Umbilical cord (tissue), 2 donors: ENCODE results near the gene EEIG2. TPM values are rescaled to one million over a fixed set of nuclear protein-coding genes. Genes with fewer than 3 reads are reported as not detected.
A peak's percentile ranks its signal among the peaks of the same experiment; 100 is the strongest.

Experiments
- DNase-seq: peaks from one replicate; pipeline ENCODE4 v3.0.0-alpha.2; 2015; ENCODE audit warnings: low spot score
- total RNA-seq: library from RNA; depleted of rRNA; stranded (reverse); fragments of >200 nt; gene quantifications from one replicate; pipeline ENCODE4 v1.2.3, GENCODE V29; 2014; ENCODE audit warnings: low replicate concordance; ENCODE audit not compliant: insufficient read depth

EEIG2 gene
- total RNA-seq, 1 donor from 2014 or later: 29.9 TPM

- DNase-seq: no peak
Measured at GRCh38 chr1:108583757-108584427, 24.0 kb downstream of the EEIG2 start.

GRCh38 chr1:108584428-108584856 is 24.5 kb downstream of the EEIG2 start:
- no peak for DNase-seq

GRCh38 chr1:108585313-108585712 is 25.4 kb downstream of the EEIG2 start:
- no peak for DNase-seq

DNA sequence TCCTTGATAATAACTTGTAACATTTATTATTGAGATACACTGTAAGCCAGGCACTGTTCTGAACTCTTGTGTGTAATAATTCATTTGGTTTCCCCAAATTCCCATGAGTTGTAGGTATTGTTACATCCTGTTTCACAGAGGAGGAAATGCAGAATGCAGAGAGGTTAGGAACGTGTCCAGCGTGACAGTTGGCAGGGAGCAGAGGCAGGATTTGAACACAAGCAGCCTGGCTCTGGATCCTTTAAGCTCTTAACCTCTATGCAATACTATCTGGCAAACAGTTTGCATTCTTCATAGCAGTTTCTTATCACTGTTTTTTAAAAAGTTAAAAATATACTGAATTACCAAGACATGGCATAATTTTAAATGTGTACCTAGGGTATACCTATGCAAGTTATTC is 30.5 kb downstream of the EEIG2 start:
- peak; percentile 88 for DNase-seq

DNA sequence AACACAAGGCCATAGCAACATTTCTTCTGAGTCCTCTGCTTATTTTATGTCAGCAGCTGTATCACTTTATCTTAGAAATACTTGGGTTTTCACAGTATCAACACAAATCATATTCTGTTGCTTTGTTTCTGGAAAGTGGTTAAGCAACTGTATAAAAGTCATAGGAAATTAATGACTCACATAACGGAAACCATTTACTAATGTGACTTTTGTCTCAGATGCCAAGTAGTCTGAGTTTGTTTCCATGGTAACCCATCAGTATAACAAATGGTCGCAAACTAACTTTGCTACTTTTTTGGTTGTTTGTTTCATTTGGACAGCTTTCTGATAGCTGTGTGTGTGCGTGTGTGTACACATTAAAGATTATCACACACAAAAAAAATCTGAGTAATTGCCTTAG is 31.1 kb downstream of the EEIG2 start:
- peak; percentile 89 for DNase-seq

DNA sequence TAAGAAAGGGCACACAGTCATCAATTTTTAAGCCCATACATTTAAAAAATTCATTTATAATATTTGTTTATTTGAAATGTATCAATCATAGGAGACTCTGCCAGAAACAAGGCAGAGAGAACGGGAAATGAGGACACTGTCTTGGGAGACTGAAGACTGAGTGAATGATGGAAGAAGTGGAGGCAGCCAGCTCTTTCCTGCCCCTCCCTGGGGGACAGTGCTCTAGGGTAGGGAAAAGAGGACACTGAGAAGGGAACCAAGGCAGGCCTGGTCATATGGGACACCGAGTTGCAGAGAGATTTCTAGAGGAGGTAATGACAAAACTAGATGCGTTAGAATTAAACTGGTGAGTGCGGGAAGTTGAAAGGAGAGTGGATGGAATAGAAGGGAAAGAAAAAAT is 31.6 kb downstream of the EEIG2 start:
- no peak for DNase-seq

GRCh38 chr1:108592030-108592759 is 32.3 kb downstream of the EEIG2 start:
- peak; percentile 28 for DNase-seq

- no peak for DNase-seq
Measured at GRCh38 chr1:108593448-108593847, 33.5 kb downstream of the EEIG2 start.

- DNase-seq: peak; percentile 91
Measured at GRCh38 chr1:108595507-108595906, 35.6 kb downstream of the EEIG2 start.

DNA sequence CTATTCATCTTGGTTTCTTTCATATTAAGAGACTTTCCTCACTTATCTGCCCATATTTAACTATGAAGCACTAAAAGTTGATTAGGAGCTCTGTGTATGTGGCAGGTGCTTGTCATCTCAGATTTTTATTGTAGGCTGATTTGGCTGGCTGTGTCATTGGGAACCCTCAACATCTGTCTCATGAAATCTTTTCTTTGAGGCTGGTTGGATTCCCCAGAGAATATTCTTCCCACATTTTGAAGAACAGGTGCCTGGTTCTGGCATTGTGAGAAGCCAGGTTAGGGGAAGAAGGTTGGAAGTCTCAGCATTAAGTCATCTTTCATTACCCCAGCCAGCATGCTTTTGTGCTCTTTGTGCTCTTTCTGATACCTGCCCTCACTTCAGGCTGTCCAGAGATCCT is 37.1 kb downstream of the EEIG2 start:
- DNase-seq: no peak

DNA sequence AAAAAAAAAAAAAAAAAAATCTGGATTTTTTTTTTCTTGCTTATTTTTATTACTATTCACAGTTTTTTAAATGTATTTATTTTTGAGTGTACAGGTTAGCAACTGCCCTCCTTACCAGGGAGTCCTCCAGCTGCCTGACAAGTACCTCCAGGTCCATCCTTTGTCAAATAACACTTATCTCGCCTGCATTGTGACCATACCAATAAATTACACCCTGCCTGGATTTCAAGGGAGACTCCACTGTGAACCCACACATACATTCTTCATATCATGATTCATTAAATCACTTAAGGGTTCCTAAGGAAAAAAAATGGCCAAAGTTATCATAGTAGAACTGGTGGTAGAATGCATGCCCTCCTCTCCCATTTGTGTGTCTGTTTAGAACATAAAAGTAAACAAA is 38.4 kb downstream of the EEIG2 start:
- DNase-seq: no peak

GRCh38 chr1:108600504-108600903 is 40.6 kb downstream of the EEIG2 start:
- DNase-seq: no peak

- no peak for DNase-seq
Measured at GRCh38 chr1:108601708-108602410, 42.0 kb downstream of the EEIG2 start.

DNA sequence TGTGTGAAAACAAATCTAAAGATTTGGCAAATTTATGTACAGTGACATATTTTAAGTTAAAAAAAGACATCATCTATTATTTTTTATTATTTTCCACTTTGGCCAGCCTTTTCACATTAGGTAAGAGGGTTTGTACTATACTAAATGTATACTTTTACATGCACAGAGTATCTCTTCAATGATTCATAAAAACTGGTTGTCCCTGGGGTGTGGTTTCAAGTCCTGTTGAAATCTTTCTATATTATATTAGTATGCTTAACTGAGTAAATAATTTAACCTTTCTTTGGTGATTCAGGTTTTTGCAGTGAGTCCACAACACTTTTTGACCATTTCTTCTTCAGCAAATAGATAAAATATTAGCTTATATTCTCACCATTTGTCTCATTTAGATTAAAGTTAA is 45.7 kb downstream of the EEIG2 start:
- no peak for DNase-seq

- DNase-seq: no peak
Measured at GRCh38 chr1:108606478-108606877, 46.6 kb downstream of the EEIG2 start.

- peak; percentile 31 for DNase-seq
Measured at GRCh38 chr1:108609483-108610049, 49.7 kb downstream of the EEIG2 start.

Other genes starting within 250 kb of the EEIG2 start
- gene NBPF6, start 109.8 kb upstream of the EEIG2 start, total RNA-seq: not detected
- 16.9 TPM for gene HENMT1, start 101.0 kb downstream of the EEIG2 start, total RNA-seq
- gene PRPF38B, start 132.2 kb downstream of the EEIG2 start, total RNA-seq: 15.6 TPM
- 0.48 TPM for gene FNDC7, start 152.8 kb downstream of the EEIG2 start, total RNA-seq
- 78.0 TPM for gene STXBP3, start 186.6 kb downstream of the EEIG2 start, total RNA-seq